Right hindlimb (tissue), 1 donor: ENCODE results near the gene ZCCHC9.
A peak's percentile ranks its signal among the peaks of the same experiment; 100 is the strongest.
"Not testable (repeated sequence)": the region's sequence is repeated elsewhere in the genome, so short reads cannot be mapped to it uniquely, and the experiment has no call there.

Source experiments
- DNase-seq: peaks from one replicate; pipeline ENCODE4 v3.0.0-alpha.2; 2018

ZCCHC9 gene

GRCh38 chr5:81301271-81302015, at the start of gene ZCCHC9:
Gene ZCCHC9 (plus strand): TSS chr5:81301587. CDS start chr5:81304758, 3,171 bp downstream.
- DNase-seq: peak; percentile 97

- no peak for DNase-seq
These were observed 49.5 kb upstream of the ZCCHC9 start for GRCh38 chr5:81251922-81252321.

- DNase-seq: no peak
These were observed 48.5 kb upstream of the ZCCHC9 start for GRCh38 chr5:81252904-81253303.

GRCh38 chr5:81253875-81254274, 47.5 kb upstream of the ZCCHC9 start:
- DNase-seq: no peak

GRCh38 chr5:81254886-81255559, 46.4 kb upstream of the ZCCHC9 start:
- no peak for DNase-seq

- no peak for DNase-seq
These were observed 44.6 kb upstream of the ZCCHC9 start for GRCh38 chr5:81256766-81257165.

- DNase-seq: not testable (repeated sequence)
These were observed 38.6 kb upstream of the ZCCHC9 start for GRCh38 chr5:81262796-81263195.

- DNase-seq: no peak
These were observed 36.3 kb upstream of the ZCCHC9 start for GRCh38 chr5:81265101-81265500.

- DNase-seq: no peak
These were observed 32.7 kb upstream of the ZCCHC9 start for GRCh38 chr5:81268521-81269196.

- no peak for DNase-seq
These were observed 31.5 kb upstream of the ZCCHC9 start for GRCh38 chr5:81269751-81270393.

GRCh38 chr5:81270394-81271027, 30.9 kb upstream of the ZCCHC9 start:
- DNase-seq: not testable (repeated sequence)

GRCh38 chr5:81283976-81284375, 17.4 kb upstream of the ZCCHC9 start:
- no peak for DNase-seq

GRCh38 chr5:81286059-81286617, 15.2 kb upstream of the ZCCHC9 start:
- no peak for DNase-seq

GRCh38 chr5:81288021-81288433, 13.4 kb upstream of the ZCCHC9 start:
- no peak for DNase-seq

GRCh38 chr5:81290146-81290545, 11.2 kb upstream of the ZCCHC9 start:
- DNase-seq: no peak

GRCh38 chr5:81292130-81292529, 9.3 kb upstream of the ZCCHC9 start:
- DNase-seq: no peak

GRCh38 chr5:81294021-81294420, 7.4 kb upstream of the ZCCHC9 start:
- DNase-seq: not testable (repeated sequence)

- DNase-seq: no peak
These were observed 3.9 kb upstream of the ZCCHC9 start for GRCh38 chr5:81297531-81297930.

GRCh38 chr5:81300921-81301270, 491 bp upstream of the ZCCHC9 start:
- DNase-seq: no peak

- DNase-seq: no peak
These were observed 1.2 kb downstream of the ZCCHC9 start for GRCh38 chr5:81302596-81302995.

- DNase-seq: no peak
These were observed 2.2 kb downstream of the ZCCHC9 start for GRCh38 chr5:81303563-81303962.

- DNase-seq: no peak
These were observed 4.4 kb downstream of the ZCCHC9 start for GRCh38 chr5:81305785-81306184.

GRCh38 chr5:81308836-81309235, 7.4 kb downstream of the ZCCHC9 start:
- DNase-seq: no peak
